ENCODE results near the gene PNLIPRP1. TPM values are rescaled to one million over a fixed set of nuclear protein-coding genes. Genes with fewer than 3 reads are reported as not detected.

PNLIPRP1 gene
- polyA plus RNA-seq, 12 donors, result not detected

- DNase-seq, result no peak
These were observed 7.6 kb downstream of the PNLIPRP1 start for GRCh38 chr10:116598329-116598728.

GRCh38 chr10:116599991-116600390 is 9.2 kb downstream of the PNLIPRP1 start:
- no peak for DNase-seq

GRCh38 chr10:116602648-116603400 is 12.1 kb downstream of the PNLIPRP1 start:
- no peak for DNase-seq

- no peak for DNase-seq
These were observed 15.3 kb downstream of the PNLIPRP1 start for GRCh38 chr10:116606061-116606483.

- no peak for DNase-seq
These were observed 16.6 kb downstream of the PNLIPRP1 start for GRCh38 chr10:116607336-116607735.

- DNase-seq, result no peak
These were observed 18.2 kb downstream of the PNLIPRP1 start for GRCh38 chr10:116608686-116609594.

- DNase-seq, result no peak
These were observed 19.8 kb downstream of the PNLIPRP1 start for GRCh38 chr10:116610443-116611152.

GRCh38 chr10:116611153-116611545 is 20.4 kb downstream of the PNLIPRP1 start:
- DNase-seq, result no peak

GRCh38 chr10:116612107-116612769 is 21.5 kb downstream of the PNLIPRP1 start:
- DNase-seq, result no peak

GRCh38 chr10:116613471-116613870 is 22.7 kb downstream of the PNLIPRP1 start:
- DNase-seq, result no peak

GRCh38 chr10:116614796-116615195 is 24.0 kb downstream of the PNLIPRP1 start:
- DNase-seq, result no peak

GRCh38 chr10:116615199-116615776 is 24.5 kb downstream of the PNLIPRP1 start:
- DNase-seq, result no peak

- no peak for DNase-seq
These were observed 30.0 kb downstream of the PNLIPRP1 start, which contains the start of gene PNLIPRP2 for GRCh38 chr10:116620423-116621400. PNLIPRP2 (plus strand) TSS chr10:116620953.

GRCh38 chr10:116621476-116621875 is 30.7 kb downstream of the PNLIPRP1 start:
- DNase-seq, result no peak

GRCh38 chr10:116621934-116622655 is 31.3 kb downstream of the PNLIPRP1 start:
- DNase-seq, result no peak

- DNase-seq, result no peak
These were observed 35.1 kb downstream of the PNLIPRP1 start for GRCh38 chr10:116625845-116626244.

- no peak for DNase-seq
These were observed 36.1 kb downstream of the PNLIPRP1 start for GRCh38 chr10:116626815-116627214.

- peak; percentile 4 for DNase-seq
These were observed 36.7 kb downstream of the PNLIPRP1 start for GRCh38 chr10:116627386-116627933.

- DNase-seq, result no peak
These were observed 38.6 kb downstream of the PNLIPRP1 start for GRCh38 chr10:116629340-116629739.

All from muscle of arm (tissue), 12 donors.